Endothelial cell (in vitro differentiated cells): ENCODE measurements around the gene AMIGO1. TPM values are rescaled to one million over a fixed set of nuclear protein-coding genes. Genes with fewer than 3 reads are reported as not detected.

Experiments
- DNase-seq: peaks from one replicate; pipeline ENCODE4 v3.0.0; 2021; ENCODE audit warnings: low spot score
- H3K27ac Mint-ChIP-seq: one replicate; pipeline ENCODE4 v1.8.0; 2021; ENCODE audit warnings: mixed read lengths, inconsistent platforms; ENCODE audit not compliant: unreplicated experiment
- H3K27me3 Mint-ChIP-seq: one replicate; pipeline ENCODE4 v1.8.0; 2021; ENCODE audit warnings: mild to moderate bottlenecking, moderate library complexity, mixed read lengths, inconsistent platforms; ENCODE audit not compliant: unreplicated experiment
- H3K36me3 Mint-ChIP-seq: one replicate; pipeline ENCODE4 v1.8.0; 2021; ENCODE audit warnings: mild to moderate bottlenecking, low read depth, mixed read lengths, inconsistent platforms; ENCODE audit not compliant: unreplicated experiment
- H3K4me1 Mint-ChIP-seq: one replicate; pipeline ENCODE4 v1.8.0; 2021; ENCODE audit warnings: mild to moderate bottlenecking, mixed read lengths, inconsistent platforms; ENCODE audit not compliant: unreplicated experiment
- H3K4me3 Mint-ChIP-seq: one replicate; pipeline ENCODE4 v1.8.0; 2021; ENCODE audit warnings: mild to moderate bottlenecking, mixed read lengths, inconsistent platforms; ENCODE audit not compliant: unreplicated experiment
- H3K9me3 Mint-ChIP-seq: one replicate; pipeline ENCODE4 v1.8.0; 2021; ENCODE audit warnings: mixed read lengths, inconsistent platforms; ENCODE audit not compliant: unreplicated experiment
- total RNA-seq: library from RNA; stranded (reverse); fragmentation: NEBNext Ultra II Directional; extraction: Animal tissue kit (Norgen Biotek cat#: 25700); gene quantifications from one replicate; pipeline ENCODE4 v1.2.1, GENCODE V29; 2021; ENCODE audit not compliant: unreplicated experiment
- TF ChIP-seq, protein P1 (sequence below): fragments of 200-600 bp; sonication (generic); IDR thresholded peaks from one replicate; pipeline ENCODE4 v1.5.0; 2021; ENCODE audit warnings: antibody characterized with exemption; ENCODE audit not compliant: unreplicated experiment

The AMIGO1 gene
- total RNA-seq, 1 donor from 2014 or later = 1.2 TPM

DNA sequence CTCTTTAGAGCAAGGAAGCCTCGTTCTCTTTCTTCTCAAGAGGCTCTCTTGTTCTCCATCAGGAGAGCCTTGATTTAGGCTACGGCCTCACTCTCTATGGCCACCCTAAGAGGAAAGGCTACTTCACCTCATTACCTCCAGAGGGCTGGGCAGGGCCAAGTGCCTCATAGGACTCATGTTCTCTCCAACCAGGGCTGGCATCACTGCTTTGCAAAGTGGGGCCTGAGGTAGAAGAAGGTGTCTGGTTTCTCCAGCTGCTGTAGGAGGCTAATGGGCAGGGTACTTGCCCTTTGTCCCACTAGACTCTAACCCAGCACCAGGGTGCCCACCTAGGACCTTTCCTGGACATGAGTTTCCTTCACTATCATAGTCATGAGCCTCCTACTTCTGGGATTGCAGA lies 27.9 kb downstream of the AMIGO1 start:
- no peaks in the 10 kb centered on the region for H3K9me3 Mint-ChIP-seq
- peaks cover 9% of the 10 kb centered on the region for H3K36me3 Mint-ChIP-seq
- no peak for DNase-seq
- H3K27me3 Mint-ChIP-seq = peaks cover 18% of the 10 kb centered on the region
- TF ChIP-seq, protein P1, sequence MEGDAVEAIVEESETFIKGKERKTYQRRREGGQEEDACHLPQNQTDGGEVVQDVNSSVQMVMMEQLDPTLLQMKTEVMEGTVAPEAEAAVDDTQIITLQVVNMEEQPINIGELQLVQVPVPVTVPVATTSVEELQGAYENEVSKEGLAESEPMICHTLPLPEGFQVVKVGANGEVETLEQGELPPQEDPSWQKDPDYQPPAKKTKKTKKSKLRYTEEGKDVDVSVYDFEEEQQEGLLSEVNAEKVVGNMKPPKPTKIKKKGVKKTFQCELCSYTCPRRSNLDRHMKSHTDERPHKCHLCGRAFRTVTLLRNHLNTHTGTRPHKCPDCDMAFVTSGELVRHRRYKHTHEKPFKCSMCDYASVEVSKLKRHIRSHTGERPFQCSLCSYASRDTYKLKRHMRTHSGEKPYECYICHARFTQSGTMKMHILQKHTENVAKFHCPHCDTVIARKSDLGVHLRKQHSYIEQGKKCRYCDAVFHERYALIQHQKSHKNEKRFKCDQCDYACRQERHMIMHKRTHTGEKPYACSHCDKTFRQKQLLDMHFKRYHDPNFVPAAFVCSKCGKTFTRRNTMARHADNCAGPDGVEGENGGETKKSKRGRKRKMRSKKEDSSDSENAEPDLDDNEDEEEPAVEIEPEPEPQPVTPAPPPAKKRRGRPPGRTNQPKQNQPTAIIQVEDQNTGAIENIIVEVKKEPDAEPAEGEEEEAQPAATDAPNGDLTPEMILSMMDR = no peak
- no peak overlapping the region for H3K27ac Mint-ChIP-seq
- peaks cover 7% of the 10 kb centered on the region for H3K4me1 Mint-ChIP-seq
- no peak overlapping the region for H3K4me3 Mint-ChIP-seq

DNA sequence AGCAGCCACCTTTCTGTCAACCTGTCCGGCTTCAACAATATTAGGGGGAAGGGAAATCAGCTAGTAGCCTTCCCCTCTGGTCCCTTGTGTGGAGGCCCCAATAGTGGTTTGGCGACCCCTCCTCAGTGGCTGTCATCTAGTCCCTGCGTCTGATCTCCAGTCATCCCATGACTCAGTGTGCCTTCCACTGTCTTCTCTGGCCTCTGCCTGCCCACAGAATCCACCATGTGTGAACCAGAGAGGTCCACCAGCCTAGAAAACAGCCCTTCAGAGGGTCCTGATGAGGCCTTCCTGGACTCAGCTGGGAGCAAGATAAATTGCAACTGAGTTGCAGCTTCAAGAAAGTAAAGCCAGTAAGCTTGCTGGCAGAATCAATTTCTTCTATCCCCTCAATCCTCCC lies 29.6 kb downstream of the AMIGO1 start:
- Mint-ChIP-seq H3K4me1 (peaks cover 7% of the 10 kb centered on the region), H3K36me3 (peaks cover 9% of the 10 kb centered on the region), H3K9me3 (no peaks in the 10 kb centered on the region), H3K27me3 (peaks cover 13% of the 10 kb centered on the region), H3K4me3 (no peak overlapping the region), H3K27ac (peak overlapping the region; percentile 52)
- TF ChIP-seq, protein P1 = no peak
- DNase-seq = no peak

DNA sequence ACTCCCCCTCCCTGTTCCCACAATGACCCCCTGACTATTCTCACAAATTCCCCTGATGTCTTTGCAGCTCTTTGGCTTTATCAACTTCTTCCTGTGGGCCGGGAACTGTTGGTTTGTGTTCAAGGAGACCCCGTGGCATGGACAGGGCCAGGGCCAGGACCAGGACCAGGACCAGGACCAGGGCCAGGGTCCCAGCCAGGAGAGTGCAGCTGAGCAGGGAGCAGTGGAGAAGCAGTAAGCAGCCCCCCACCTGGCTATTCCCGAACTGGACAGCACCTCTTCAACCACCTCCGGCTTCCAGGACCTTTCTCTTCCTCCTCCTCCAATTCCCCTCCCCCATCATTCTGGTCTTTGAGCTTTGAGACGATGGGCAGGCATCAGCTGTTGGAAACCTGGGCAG lies 30.2 kb downstream of the AMIGO1 start:
- Mint-ChIP-seq H3K36me3 (peaks cover 9% of the 10 kb centered on the region), H3K27ac (no peak overlapping the region), H3K27me3 (peaks cover 8% of the 10 kb centered on the region), H3K4me3 (no peak overlapping the region), H3K4me1 (peaks cover 3% of the 10 kb centered on the region), H3K9me3 (no peaks in the 10 kb centered on the region)
- TF ChIP-seq, protein P1 = no peak
- DNase-seq = no peak

DNA sequence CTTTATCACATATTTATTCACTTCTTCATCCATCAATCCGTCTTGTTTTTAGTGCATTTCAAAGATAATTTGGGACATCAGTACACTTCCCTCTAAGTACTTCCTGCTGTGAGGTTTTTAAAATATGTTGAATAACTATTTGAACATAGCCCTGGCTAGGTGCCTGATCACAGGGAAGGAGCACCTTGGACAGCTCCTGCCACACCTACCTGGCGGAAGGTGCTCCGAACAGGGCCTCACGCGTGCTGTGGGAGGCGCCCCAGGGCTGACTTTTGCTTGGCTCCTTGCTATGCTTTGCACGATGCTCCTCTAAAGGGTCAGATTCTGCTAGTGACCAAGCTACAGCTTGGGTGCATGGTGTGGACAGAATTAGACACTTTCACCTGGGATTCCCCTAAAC lies 30.7 kb downstream of the AMIGO1 start:
- H3K27ac Mint-ChIP-seq = no peak overlapping the region
- H3K4me3 Mint-ChIP-seq = no peak overlapping the region
- peaks cover 9% of the 10 kb centered on the region for H3K36me3 Mint-ChIP-seq
- no peak for DNase-seq
- H3K27me3 Mint-ChIP-seq = peaks cover 6% of the 10 kb centered on the region
- H3K4me1 Mint-ChIP-seq = no peaks in the 10 kb centered on the region
- TF ChIP-seq, protein P1 = no peak
- H3K9me3 Mint-ChIP-seq = no peaks in the 10 kb centered on the region

DNA sequence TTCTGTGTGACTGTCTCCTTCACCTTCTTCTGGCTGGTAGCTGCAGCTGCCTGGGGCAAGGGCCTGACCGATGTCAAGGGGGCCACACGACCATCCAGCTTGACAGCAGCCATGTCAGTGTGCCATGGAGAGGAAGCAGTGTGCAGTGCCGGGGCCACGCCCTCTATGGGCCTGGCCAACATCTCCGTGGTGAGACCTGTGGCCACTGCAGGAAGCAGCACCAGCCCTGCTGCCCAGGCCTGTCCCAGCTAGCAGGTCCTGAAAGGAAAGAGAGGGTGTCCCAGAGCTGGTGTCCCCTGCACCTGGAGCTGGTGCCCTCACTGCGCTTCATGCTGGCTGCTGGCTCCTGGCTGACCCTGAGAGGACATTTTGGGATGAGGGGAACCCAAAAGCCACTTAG lies 31.7 kb downstream of the AMIGO1 start:
- H3K36me3 Mint-ChIP-seq = peaks cover 9% of the 10 kb centered on the region
- H3K27me3 Mint-ChIP-seq = peaks cover under 1% of the 10 kb centered on the region
- no peaks in the 10 kb centered on the region for H3K9me3 Mint-ChIP-seq
- H3K4me3 Mint-ChIP-seq = no peak overlapping the region
- H3K4me1 Mint-ChIP-seq = no peaks in the 10 kb centered on the region
- TF ChIP-seq, protein P1 = no peak
- H3K27ac Mint-ChIP-seq = no peak overlapping the region
- DNase-seq = no peak
